BE2C (cell line): ENCODE results near the gene ATG16L1.

ENCODE experiments used
- DNase-seq: peaks from one replicate; pipeline ENCODE4 v3.0.0-alpha.2; 2020
- H3K27me3 ChIP-seq: fragments of 250-450 bp; sonication (Bioruptor Pico); 2 replicates; pipeline ENCODE4 v1.5.1; 2020; ENCODE audit warnings: mild to moderate bottlenecking
- H3K36me3 ChIP-seq: fragments of 250-450 bp; sonication (Bioruptor Pico); 2 replicates; pipeline ENCODE4 v1.5.1; 2020; ENCODE audit warnings: mild to moderate bottlenecking
- H3K4me1 ChIP-seq: fragments of 250-450 bp; sonication (Bioruptor Pico); 2 replicates; pipeline ENCODE4 v1.5.1; 2020
- H3K4me3 ChIP-seq: 2 replicates; pipeline ENCODE4 v1.5.1; 2011; ENCODE audit warnings: low read depth, low read length
- H3K9me3 ChIP-seq: fragments of 250-450 bp; sonication (Bioruptor Pico); 2 replicates; pipeline ENCODE4 v1.5.1; 2020
- TF ChIP-seq, protein P1 (sequence below): IDR thresholded peaks from 2 replicates; pipeline ENCODE4 v1.5.1; 2012; ENCODE audit warnings: mild to moderate bottlenecking, low read depth, low read length

ATG16L1 gene

DNA sequence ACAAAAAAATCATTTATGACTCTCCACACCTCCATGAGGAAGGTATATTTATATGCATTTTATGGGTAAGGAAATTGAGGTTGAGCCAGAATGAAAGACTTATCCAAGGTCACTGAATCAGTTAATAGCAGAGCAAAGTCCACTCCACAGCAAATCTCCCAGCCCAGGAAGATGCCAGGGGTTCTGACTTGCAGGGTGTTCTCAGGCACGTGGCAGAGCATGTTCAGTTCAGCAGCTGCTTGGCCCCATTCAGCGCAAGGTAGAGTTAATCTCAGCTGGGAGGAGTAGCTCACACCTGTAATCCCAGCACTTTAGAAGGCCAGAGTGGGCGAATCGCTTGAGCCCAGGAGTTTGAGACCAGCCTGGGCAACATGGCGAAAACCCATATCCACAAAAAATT lies 85.1 kb downstream of the ATG16L1 start:
- DNase-seq = no peak
- peaks cover 5% of the 10 kb centered on the region for H3K4me1 ChIP-seq
- TF ChIP-seq, protein P1, sequence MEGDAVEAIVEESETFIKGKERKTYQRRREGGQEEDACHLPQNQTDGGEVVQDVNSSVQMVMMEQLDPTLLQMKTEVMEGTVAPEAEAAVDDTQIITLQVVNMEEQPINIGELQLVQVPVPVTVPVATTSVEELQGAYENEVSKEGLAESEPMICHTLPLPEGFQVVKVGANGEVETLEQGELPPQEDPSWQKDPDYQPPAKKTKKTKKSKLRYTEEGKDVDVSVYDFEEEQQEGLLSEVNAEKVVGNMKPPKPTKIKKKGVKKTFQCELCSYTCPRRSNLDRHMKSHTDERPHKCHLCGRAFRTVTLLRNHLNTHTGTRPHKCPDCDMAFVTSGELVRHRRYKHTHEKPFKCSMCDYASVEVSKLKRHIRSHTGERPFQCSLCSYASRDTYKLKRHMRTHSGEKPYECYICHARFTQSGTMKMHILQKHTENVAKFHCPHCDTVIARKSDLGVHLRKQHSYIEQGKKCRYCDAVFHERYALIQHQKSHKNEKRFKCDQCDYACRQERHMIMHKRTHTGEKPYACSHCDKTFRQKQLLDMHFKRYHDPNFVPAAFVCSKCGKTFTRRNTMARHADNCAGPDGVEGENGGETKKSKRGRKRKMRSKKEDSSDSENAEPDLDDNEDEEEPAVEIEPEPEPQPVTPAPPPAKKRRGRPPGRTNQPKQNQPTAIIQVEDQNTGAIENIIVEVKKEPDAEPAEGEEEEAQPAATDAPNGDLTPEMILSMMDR = no peak
- H3K36me3 ChIP-seq = no peaks in the 10 kb centered on the region
- H3K4me3 ChIP-seq = no peak overlapping the region
- no peaks in the 10 kb centered on the region for H3K9me3 ChIP-seq
- no peaks in the 10 kb centered on the region for H3K27me3 ChIP-seq

DNA sequence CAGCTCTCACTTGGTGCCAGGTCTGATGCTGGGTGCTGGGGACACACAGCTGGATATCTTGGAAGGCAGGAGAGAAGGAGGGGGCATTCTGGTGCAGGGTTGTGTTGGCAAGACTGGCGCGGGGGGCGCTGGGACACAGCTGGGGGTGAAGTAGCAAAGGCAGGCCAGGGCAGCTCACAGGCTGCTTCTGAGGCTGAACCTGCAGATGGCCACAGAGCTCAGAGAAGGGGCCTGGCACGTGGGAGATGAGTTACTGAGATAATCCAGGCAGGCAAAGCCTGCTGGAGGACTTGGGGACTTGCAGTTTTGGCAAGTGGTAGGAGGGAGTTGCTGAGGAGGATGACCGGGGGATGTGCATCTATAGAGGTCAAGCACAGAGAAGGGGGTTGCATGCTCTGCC lies 86.6 kb downstream of the ATG16L1 start:
- DNase-seq = peak; percentile 61
- no peak overlapping the region for H3K4me3 ChIP-seq
- TF ChIP-seq, protein P1 = peak; percentile 18
- no peaks in the 10 kb centered on the region for H3K9me3 ChIP-seq
- H3K4me1 ChIP-seq = peaks cover 5% of the 10 kb centered on the region
- no peaks in the 10 kb centered on the region for H3K27me3 ChIP-seq
- no peaks in the 10 kb centered on the region for H3K36me3 ChIP-seq

DNA sequence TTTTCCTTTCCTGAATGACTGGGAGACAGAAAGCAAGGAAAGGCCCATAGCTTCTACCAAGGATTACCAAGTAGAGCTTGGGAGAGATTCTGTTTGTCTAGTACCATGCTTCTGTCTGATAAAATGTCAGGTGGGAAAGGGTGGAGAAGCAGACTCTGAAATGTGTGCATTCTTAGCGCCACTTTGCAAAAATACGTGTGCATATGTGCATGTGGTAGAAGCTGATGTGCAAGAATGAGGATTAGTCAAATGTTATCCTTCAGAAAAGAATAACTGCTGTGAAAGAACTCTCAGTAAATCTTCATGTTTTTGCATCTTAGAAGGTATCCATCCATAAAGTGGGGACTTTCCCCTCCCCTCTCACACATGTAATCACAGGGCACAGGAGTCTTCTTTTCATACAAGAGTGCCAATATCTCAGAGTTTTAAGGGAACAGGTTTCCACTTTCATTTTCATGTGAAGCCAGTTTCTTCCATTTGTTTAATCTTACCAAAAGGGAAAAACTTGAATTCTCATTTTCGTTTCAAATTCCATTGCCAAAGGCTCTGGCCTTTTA lies 87.4 kb downstream of the ATG16L1 start:
- no peaks in the 10 kb centered on the region for H3K36me3 ChIP-seq
- no peak for DNase-seq
- peaks cover 5% of the 10 kb centered on the region for H3K4me1 ChIP-seq
- H3K27me3 ChIP-seq = no peaks in the 10 kb centered on the region
- TF ChIP-seq, protein P1 = no peak
- H3K9me3 ChIP-seq = no peaks in the 10 kb centered on the region
- H3K4me3 ChIP-seq = no peak overlapping the region

DNA sequence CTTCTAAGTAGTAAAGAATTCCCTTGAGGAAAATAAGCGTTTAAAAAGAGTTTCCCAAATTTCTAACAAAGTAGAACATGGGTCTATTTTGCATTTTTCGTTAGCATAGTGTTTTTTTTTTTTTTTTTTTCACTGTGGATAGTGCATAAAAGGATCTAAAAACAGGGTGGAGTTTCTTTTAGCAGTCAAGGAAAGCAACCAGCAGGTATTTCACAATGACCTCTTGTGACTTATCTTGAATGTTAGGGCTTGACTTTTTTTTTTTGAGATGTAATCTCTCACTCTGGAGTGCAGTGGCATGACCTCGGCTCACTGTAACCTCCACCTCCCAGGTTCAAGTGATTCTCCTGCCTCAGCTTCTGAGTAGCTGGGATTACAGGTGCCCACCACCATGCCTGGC lies 88.0 kb downstream of the ATG16L1 start:
- Histone ChIP-seq H3K27me3 (no peaks in the 10 kb centered on the region), H3K36me3 (no peaks in the 10 kb centered on the region), H3K9me3 (no peaks in the 10 kb centered on the region), H3K4me3 (no peak overlapping the region), H3K4me1 (peaks cover 5% of the 10 kb centered on the region)
- TF ChIP-seq, protein P1 = no peak
- no peak for DNase-seq

DNA sequence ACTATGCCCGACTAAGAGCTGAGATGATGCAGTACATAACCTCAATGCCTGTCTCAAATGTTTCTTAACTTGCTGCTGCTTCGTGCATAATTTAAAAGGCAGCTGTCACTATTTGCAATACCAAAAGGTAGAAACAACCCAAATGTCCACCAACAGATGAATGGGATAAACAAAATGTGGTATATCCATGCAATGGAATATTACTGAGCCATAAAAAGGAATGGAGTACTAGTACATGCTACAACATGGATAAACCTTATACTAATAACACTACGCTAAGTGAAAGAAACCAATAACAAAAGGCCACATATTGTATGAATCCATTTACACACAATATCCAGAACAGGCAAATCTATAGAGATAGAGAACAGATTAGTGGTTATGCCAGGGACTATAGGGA lies 89.8 kb downstream of the ATG16L1 start:
- H3K4me3 ChIP-seq = no peak overlapping the region
- DNase-seq = no peak
- H3K36me3 ChIP-seq = no peaks in the 10 kb centered on the region
- no peaks in the 10 kb centered on the region for H3K9me3 ChIP-seq
- H3K27me3 ChIP-seq = no peaks in the 10 kb centered on the region
- peaks cover 5% of the 10 kb centered on the region for H3K4me1 ChIP-seq
- TF ChIP-seq, protein P1 = no peak

DNA sequence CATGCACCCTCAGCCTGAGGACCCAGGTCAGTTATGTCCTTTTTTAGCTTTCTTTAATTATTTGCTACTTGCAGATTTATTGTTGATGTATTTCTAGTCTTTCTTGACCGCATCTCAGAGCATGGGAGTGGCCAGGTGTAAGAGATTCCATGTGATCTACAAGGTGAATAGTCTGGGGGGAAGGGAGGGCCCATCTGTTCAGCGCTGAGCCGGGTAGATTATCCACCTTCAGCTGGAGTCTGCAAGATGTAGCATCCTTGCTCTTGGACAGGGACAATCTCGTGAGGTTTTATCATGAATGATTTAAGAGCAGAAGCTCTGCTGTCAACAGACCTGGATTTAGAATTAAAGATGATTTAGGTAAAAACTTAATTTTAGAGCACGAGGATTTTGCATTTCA lies 90.8 kb downstream of the ATG16L1 start:
- Histone ChIP-seq H3K9me3 (no peaks in the 10 kb centered on the region), H3K27me3 (no peaks in the 10 kb centered on the region), H3K36me3 (no peaks in the 10 kb centered on the region), H3K4me3 (no peak overlapping the region), H3K4me1 (peaks cover 5% of the 10 kb centered on the region)
- DNase-seq = no peak
- TF ChIP-seq, protein P1 = no peak
